ENCODE results near the gene ATP2A2. TPM values are rescaled to one million over a fixed set of nuclear protein-coding genes. Genes with fewer than 3 reads are reported as not detected.

The ATP2A2 gene
- total and polyA plus RNA-seq, 7 donors, result 691 to 2,814 (median 1,378) TPM

GRCh38 chr12:110307372-110307771 lies 26.3 kb downstream of the ATP2A2 start:
- H3K9me3 ChIP-seq, result no peaks in the 10 kb centered on the region
- H3K4me1 ChIP-seq, result peaks cover 29% of the 10 kb centered on the region
- TF ChIP-seq CTCF (IDR thresholded peaks at IDR 0.05), result no peak
- H3K36me3 ChIP-seq (ENCODE audit: insufficient read depth in 1 of 2, low read depth in 1 of 2), result peaks cover 0 to 48% of the 10 kb centered on the region in 2 donors
- no peak overlapping the region for H3K4me3 ChIP-seq
- WGBS, 3 donors, result 62% methylated on average over 3 of the region's 3 CpGs
- DNase-seq (no peak), ATAC-seq (peak; percentile 21 to 39 (median 29))
- H3K27ac ChIP-seq, result peak overlapping the region; percentile 38
- no peaks in the 10 kb centered on the region for H3K27me3 ChIP-seq (ENCODE audit: insufficient read depth in 3 of 3, low read length in 2 of 3)
- intact Hi-C loops (cut with DNase I), result no loop called here

- intact Hi-C loops (cut with DNase I), result no loop called here
- H3K27me3 ChIP-seq (ENCODE audit: insufficient read depth in 3 of 3, low read length in 2 of 3), result no peaks in the 10 kb centered on the region
- no peak overlapping the region for H3K27ac ChIP-seq
- no peak overlapping the region for H3K4me3 ChIP-seq
- no peak for ATAC-seq
- H3K36me3 ChIP-seq (ENCODE audit: insufficient read depth in 1 of 2, low read depth in 1 of 2), result peaks cover 0 to 27% of the 10 kb centered on the region in 2 donors
- no peak for DNase-seq
- peaks cover 20% of the 10 kb centered on the region for H3K4me1 ChIP-seq
- H3K9me3 ChIP-seq, result no peaks in the 10 kb centered on the region
- no peak for TF ChIP-seq CTCF (IDR thresholded peaks at IDR 0.05)
Measured at GRCh38 chr12:110310763-110311162, 29.7 kb downstream of the ATP2A2 start.

- no peak for TF ChIP-seq CTCF (IDR thresholded peaks at IDR 0.05)
- no peaks in the 10 kb centered on the region for H3K27me3 ChIP-seq (ENCODE audit: insufficient read depth in 3 of 3, low read length in 2 of 3)
- no peak overlapping the region for H3K4me3 ChIP-seq
- peaks cover 32% of the 10 kb centered on the region for H3K4me1 ChIP-seq
- DNase-seq (no peak), ATAC-seq (no peak)
- 79 to 88% (median 83%) methylated on average over 6 of the region's 6 CpGs for WGBS, 3 donors
- peak overlapping the region; percentile 73 for H3K27ac ChIP-seq
- intact Hi-C loops (cut with DNase I), result no loop called here
- no peaks in the 10 kb centered on the region for H3K9me3 ChIP-seq
- H3K36me3 ChIP-seq (ENCODE audit: insufficient read depth in 1 of 2, low read depth in 1 of 2), result peaks cover 0 to 20% of the 10 kb centered on the region in 2 donors
Measured at GRCh38 chr12:110311903-110312302, 30.9 kb downstream of the ATP2A2 start.

- DNase-seq (no peak), ATAC-seq (peak; percentile 30 to 52 (median 46))
- Histone ChIP-seq H3K4me3 (no peak overlapping the region), H3K27me3 (ENCODE audit: insufficient read depth in 3 of 3, low read length in 2 of 3) (no peaks in the 10 kb centered on the region), H3K4me1 (peaks cover 31% of the 10 kb centered on the region), H3K9me3 (no peaks in the 10 kb centered on the region), H3K36me3 (ENCODE audit: insufficient read depth in 1 of 2, low read depth in 1 of 2) (peaks cover 0 to 15% of the 10 kb centered on the region in 2 donors), H3K27ac (peak overlapping the region; percentile 73)
- WGBS, 3 donors, result 52 to 64% (median 57%) methylated on average over 10 of the region's 10 CpGs
- no peak for TF ChIP-seq CTCF (IDR thresholded peaks at IDR 0.05)
- intact Hi-C loops (cut with DNase I), result no loop called here
Measured at GRCh38 chr12:110312581-110313360, 31.7 kb downstream of the ATP2A2 start.

Data from psoas muscle (tissue), 8 donors.